ENCODE measurements around the gene MAP4K5.

- TF ChIP-seq, protein P1, sequence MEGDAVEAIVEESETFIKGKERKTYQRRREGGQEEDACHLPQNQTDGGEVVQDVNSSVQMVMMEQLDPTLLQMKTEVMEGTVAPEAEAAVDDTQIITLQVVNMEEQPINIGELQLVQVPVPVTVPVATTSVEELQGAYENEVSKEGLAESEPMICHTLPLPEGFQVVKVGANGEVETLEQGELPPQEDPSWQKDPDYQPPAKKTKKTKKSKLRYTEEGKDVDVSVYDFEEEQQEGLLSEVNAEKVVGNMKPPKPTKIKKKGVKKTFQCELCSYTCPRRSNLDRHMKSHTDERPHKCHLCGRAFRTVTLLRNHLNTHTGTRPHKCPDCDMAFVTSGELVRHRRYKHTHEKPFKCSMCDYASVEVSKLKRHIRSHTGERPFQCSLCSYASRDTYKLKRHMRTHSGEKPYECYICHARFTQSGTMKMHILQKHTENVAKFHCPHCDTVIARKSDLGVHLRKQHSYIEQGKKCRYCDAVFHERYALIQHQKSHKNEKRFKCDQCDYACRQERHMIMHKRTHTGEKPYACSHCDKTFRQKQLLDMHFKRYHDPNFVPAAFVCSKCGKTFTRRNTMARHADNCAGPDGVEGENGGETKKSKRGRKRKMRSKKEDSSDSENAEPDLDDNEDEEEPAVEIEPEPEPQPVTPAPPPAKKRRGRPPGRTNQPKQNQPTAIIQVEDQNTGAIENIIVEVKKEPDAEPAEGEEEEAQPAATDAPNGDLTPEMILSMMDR (conservative IDR thresholded peaks at IDR 0.05; ENCODE audit: low read depth, low read length): no peak
- TF ChIP-seq POLR2A (IDR thresholded peaks at IDR 0.05; ENCODE audit: low read depth, low read length) (no peak), RFX5 (IDR thresholded peaks at IDR 0.05; ENCODE audit: low read depth, low read length) (no peak), MAZ (IDR thresholded peaks at IDR 0.05; ENCODE audit: borderline replicate concordance, low read depth, low read length) (no peak), RAD21 (IDR thresholded peaks at IDR 0.05; ENCODE audit: low read length) (no peak), RCOR1 (IDR thresholded peaks at IDR 0.05; ENCODE audit: insufficient replicate concordance, low read length) (no peak), BHLHE40 (IDR thresholded peaks at IDR 0.05; ENCODE audit: low read depth, low read length) (no peak)
These were observed 134.8 kb downstream of the MAP4K5 start for GRCh38 chr14:50397390-50398188.

Data from IMR-90 (cell line).